ENCODE measurements around the gene GRK6. TPM values are rescaled to one million over a fixed set of nuclear protein-coding genes. Genes with fewer than 3 reads are reported as not detected.
A peak's percentile ranks its signal among the peaks of the same experiment; 100 is the strongest.

GRK6 gene
- polyA plus RNA-seq, 1 of the 3 experiments (the other 2 are of a cell fraction): 39.5 TPM

GRCh38 chr5:177455661-177456590 is 29.4 kb downstream of the GRK6 start:
- H3K79me2 ChIP-seq (ENCODE audit: insufficient read depth): 0 out of 2 replicates have a peak, but pooled peaks cover 1% of the 10 kb centered on the region
- peak overlapping the region; percentile 61 to 91; a peak in 3 of 4 replicates for H3K27ac ChIP-seq (ENCODE audit: low read depth in 2 of 2, low read length in 1 of 2)
- POLR2A ChIA-PET: interaction anchor here (0.7 to 4.9 kb wide), 11 partner anchors 8 to 66 kb away, joined by 3 to 72 read pairs (median 4); partner anchors contain the start of genes DBN1, PDLIM7 and PRR7
- H3F3A ChIP-seq (replicated peaks; ENCODE audit: insufficient read depth): peaks cover 38% of the 10 kb centered on the region
- no peaks in the 10 kb centered on the region for H3K9me2 ChIP-seq
- no peak overlapping the region for H2AFZ ChIP-seq (ENCODE audit: low read depth)
- no peaks in the 10 kb centered on the region for H3K27me3 ChIP-seq (ENCODE audit: insufficient read depth)
- TF ChIP-seq SMC3 (IDR thresholded peaks at IDR 0.05; ENCODE audit: low read depth, low read length) (peak; percentile 50; the same call in 1 of the 2 replicates), RAD21 (IDR thresholded peaks at IDR 0.05; ENCODE audit: low read length) (peak; percentile 55), RCOR1 (IDR thresholded peaks at IDR 0.05; ENCODE audit: low read length) (peak; percentile 20; the same call in 1 of the 2 replicates), FOXM1 (IDR thresholded peaks at IDR 0.05; ENCODE audit: low read depth) (no peak), TCF12 (IDR thresholded peaks at IDR 0.05) (no peak), PBX3 (IDR thresholded peaks at IDR 0.05) (peak; percentile 31), SIN3A (IDR thresholded peaks at IDR 0.05; ENCODE audit: borderline replicate concordance, low read depth, low read length) (peak; percentile 14; the same call in 1 of the 2 replicates), CTCF (IDR thresholded peaks at IDR 0.05) (peak; percentile 76), POLR2AphosphoS5 (IDR thresholded peaks at IDR 0.05; ENCODE audit: low read depth, low read length) (peak; percentile 39), JUND (IDR thresholded peaks at IDR 0.05) (peak; percentile 11; the same call in 1 of the 2 replicates)
- peak overlapping the region; percentile 74 for H3K4me2 ChIP-seq
- H4K20me1 ChIP-seq (ENCODE audit: insufficient read depth): peaks cover 66% of the 10 kb centered on the region
- no peak overlapping the region for H3K9ac ChIP-seq
- H3K4me1 ChIP-seq (ENCODE audit: control insufficient read depth in 1 of 2, insufficient read depth in 2 of 2, low read depth in 1 of 2, low read length in 1 of 2): peaks cover 12 to 83% of the 10 kb centered on the region in 2 experiments
- H3K4me3 ChIP-seq (ENCODE audit: low read depth in 2 of 2, low read length in 1 of 2): peak overlapping the region; percentile 47 to 48
- CTCF ChIA-PET: interaction anchor here (0.7 to 15.5 kb wide), 31 partner anchors 8 to 555 kb away, joined by 3 to 375 read pairs (median 10); partner anchors contain the start of genes DBN1, F12, GRK6 and MXD3
- 11% methylated on average over 47 of the region's 76 CpGs for WGBS (ENCODE audit: low lambda C conversion rate)
- DNase-seq: peak; percentile 93
- H3K9me3 ChIP-seq: no peaks in the 10 kb centered on the region
- peaks cover 13 to 38% of the 10 kb centered on the region in 2 experiments for H3K36me3 ChIP-seq (replicated peaks in 1 of 2; ENCODE audit: control insufficient read depth in 1 of 2, insufficient read depth in 2 of 2, low read length in 1 of 2)

GRCh38 chr5:177456591-177456964 is 30.1 kb downstream of the GRK6 start:
- no peak overlapping the region for H2AFZ ChIP-seq (ENCODE audit: low read depth)
- peaks cover 13 to 41% of the 10 kb centered on the region in 2 experiments for H3K36me3 ChIP-seq (replicated peaks in 1 of 2; ENCODE audit: control insufficient read depth in 1 of 2, insufficient read depth in 2 of 2, low read length in 1 of 2)
- peak overlapping the region in 1 of 2 experiments; percentile 19; a peak in 1 of 4 replicates for H3K4me3 ChIP-seq (ENCODE audit: low read depth in 2 of 2, low read length in 1 of 2)
- ChIA-PET POLR2A (interaction anchor here (1.1 to 4.9 kb wide), 3 partner anchors 24 to 53 kb away, joined by 3 to 72 read pairs (median 3); no protein-coding TSS in a partner anchor), CTCF (interaction anchor here (0.5 to 15.5 kb wide), 23 partner anchors 8 to 147 kb away, joined by 3 to 375 read pairs (median 6); partner anchors contain the start of genes DBN1, F12, GRK6 and PDLIM7)
- H3K4me1 ChIP-seq (ENCODE audit: control insufficient read depth in 1 of 2, insufficient read depth in 2 of 2, low read depth in 1 of 2, low read length in 1 of 2): peaks cover 12 to 80% of the 10 kb centered on the region in 2 experiments
- no peaks in the 10 kb centered on the region for H3K9me2 ChIP-seq
- no peaks in the 10 kb centered on the region for H3K9me3 ChIP-seq
- H3K4me2 ChIP-seq: peak overlapping the region; percentile 57; the same call in 1 of the 2 replicates
- H3K9ac ChIP-seq: no peak overlapping the region
- no peaks in the 10 kb centered on the region for H3K27me3 ChIP-seq (ENCODE audit: insufficient read depth)
- H3K79me2 ChIP-seq (ENCODE audit: insufficient read depth): no peaks in the 10 kb centered on the region
- TF ChIP-seq NFIC (IDR thresholded peaks at IDR 0.05; ENCODE audit: borderline replicate concordance) (no peak), YY1 (IDR thresholded peaks at IDR 0.05; ENCODE audit: low read depth) (no peak; the same call in 1 of the 2 replicates)
- no peak for DNase-seq
- peaks cover 66% of the 10 kb centered on the region for H4K20me1 ChIP-seq (ENCODE audit: insufficient read depth)
- 37% methylated on average over 12 of the region's 12 CpGs for WGBS (ENCODE audit: low lambda C conversion rate)
- H3F3A ChIP-seq (replicated peaks; ENCODE audit: insufficient read depth): peaks cover 38% of the 10 kb centered on the region
- peak overlapping the region; percentile 61 to 77; a peak in 3 of 4 replicates for H3K27ac ChIP-seq (ENCODE audit: low read depth in 2 of 2, low read length in 1 of 2)
